Mononuclear cell (primary cell): ENCODE results near the gene CACNA1C. TPM values are rescaled to one million over a fixed set of nuclear protein-coding genes. Genes with fewer than 3 reads are reported as not detected.

Experiments used
- H3K27me3 ChIP-seq: 2 replicates; pipeline ENCODE4 v1.6.0; 2011; ENCODE audit warnings: low read length, control low read depth; ENCODE audit not compliant: insufficient read depth
- H3K4me1 ChIP-seq: 2 replicates; pipeline ENCODE4 v1.5.1; 2011; ENCODE audit warnings: mild to moderate bottlenecking, low read length, control low read depth; ENCODE audit not compliant: insufficient read depth
- H3K4me3 ChIP-seq: 2 replicates; pipeline ENCODE4 v1.5.1; 2011; ENCODE audit warnings: mild to moderate bottlenecking, low read length, moderate library complexity
- H3K9me3 ChIP-seq: 2 replicates; pipeline ENCODE4 v1.5.1; 2011; ENCODE audit warnings: low read depth, mild to moderate bottlenecking, control low read depth, low read length
- total RNA-seq: library from RNA; depleted of rRNA; stranded (reverse); fragments of >200 nt; gene quantifications from one replicate; pipeline ENCODE4 v1.2.3, GENCODE V29; 2012

CACNA1C gene
- total RNA-seq, 1 donor, result 0.10 TPM

DNA sequence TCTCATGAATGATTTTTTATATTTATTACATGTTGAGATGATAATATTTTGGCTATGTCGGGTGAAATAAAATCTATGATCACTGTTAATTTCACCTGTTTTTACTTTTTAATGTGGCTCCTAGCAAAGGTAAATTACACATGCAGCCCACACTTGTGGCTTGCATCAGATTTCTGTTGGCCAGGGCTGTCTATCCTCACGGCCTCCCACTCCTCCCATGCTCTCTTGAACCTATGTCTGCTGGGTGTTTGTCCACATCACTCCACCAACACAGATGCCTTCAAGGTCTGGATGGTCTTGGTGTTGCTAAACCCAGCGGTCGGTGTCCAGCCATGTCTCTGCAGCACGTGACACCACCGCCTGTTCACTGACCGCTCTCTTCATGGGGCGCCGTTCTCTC lies 402.6 kb downstream of the CACNA1C start:
- no peak overlapping the region for H3K4me3 ChIP-seq
- peaks cover 4% of the 10 kb centered on the region for H3K4me1 ChIP-seq
- H3K27me3 ChIP-seq, result no peaks in the 10 kb centered on the region
- H3K9me3 ChIP-seq, result no peaks in the 10 kb centered on the region

DNA sequence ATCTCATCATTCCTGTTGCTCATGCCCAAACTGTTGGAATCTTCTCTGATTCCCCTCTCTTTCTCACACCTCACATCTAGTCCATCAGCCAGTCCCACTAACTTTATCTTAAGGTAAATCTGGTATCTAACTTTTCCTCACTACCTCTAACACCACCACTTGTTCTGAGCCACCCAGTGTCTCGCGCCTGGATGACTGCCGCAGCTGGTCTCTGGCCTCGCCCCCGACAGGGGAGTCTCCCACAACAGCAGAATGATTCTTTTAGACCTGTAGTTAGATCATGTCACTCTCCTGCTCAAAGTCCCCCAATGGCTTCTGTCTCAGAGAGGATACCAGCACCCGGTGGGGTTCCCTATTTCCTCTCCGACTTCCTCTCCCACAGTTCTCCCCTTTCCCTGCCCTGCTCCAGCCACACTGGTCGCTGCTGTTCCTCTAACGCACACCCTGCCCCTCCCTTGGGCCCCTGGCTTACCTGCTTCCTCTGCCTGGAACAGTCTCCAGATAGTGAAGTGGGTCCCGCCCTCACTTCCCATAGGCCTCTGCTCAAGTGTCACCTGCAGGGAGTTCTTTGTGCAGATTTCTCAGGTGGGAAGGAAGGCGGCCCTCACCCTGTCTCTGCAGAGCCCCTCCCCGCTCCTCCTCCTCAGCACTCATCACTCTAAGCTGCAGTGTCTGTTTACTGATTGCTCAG lies 403.5 kb downstream of the CACNA1C start:
- peaks cover 4% of the 10 kb centered on the region for H3K4me1 ChIP-seq
- H3K9me3 ChIP-seq, result no peaks in the 10 kb centered on the region
- no peak overlapping the region for H3K4me3 ChIP-seq
- no peaks in the 10 kb centered on the region for H3K27me3 ChIP-seq

DNA sequence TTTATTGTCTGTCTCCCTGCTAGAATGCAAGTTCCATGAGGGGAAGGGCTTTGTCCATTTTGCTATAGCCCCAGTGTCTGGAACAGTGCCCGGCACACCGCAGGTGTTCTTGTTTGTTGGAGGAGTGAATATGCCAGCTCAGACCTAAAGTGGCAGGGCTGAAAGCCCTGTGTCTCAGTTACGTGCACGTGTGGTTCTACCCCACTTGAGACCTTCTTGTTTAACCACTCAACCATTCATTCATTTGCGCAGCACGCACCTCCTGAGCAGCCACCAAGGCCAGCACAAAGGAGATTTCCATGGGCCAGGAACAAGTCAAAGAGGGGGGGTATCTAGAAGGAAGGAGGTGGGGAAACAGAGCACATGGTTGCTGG lies 404.0 kb downstream of the CACNA1C start:
- H3K4me1 ChIP-seq, result peaks cover 4% of the 10 kb centered on the region
- no peaks in the 10 kb centered on the region for H3K27me3 ChIP-seq
- H3K9me3 ChIP-seq, result no peaks in the 10 kb centered on the region
- H3K4me3 ChIP-seq, result no peak overlapping the region

DNA sequence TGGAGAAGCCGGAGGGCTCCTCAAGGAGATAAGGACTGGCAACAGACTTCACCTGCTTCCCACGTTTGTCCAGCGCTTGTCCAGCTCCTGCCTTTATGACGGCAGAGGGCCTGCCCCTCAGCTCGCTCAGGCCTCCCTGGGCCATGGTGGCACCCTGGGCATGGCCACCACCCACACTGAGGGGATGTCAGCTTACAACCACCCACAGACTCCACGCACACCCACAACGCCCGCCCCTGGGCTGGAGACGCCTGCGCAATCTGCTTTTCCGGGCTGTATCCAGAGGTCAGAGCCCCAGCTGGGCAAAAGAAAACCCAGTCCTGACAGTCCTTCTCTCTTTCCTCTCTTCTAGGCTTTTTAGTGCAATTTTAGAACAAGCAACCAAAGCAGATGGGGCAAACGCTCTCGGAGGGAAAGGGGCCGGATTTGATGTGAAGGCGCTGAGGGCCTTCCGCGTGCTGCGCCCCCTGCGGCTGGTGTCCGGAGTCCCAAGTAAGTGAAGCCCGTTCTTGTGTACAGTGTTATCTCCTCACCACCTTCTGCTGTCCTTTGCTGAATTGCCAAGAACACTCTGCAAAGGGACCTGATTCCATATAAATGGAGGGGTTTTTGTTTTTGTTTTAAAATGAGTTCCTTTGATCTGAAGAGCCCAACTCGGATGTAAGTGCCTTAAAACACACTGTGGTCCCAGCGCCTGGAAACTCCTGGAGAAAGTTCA lies 404.6 kb downstream of the CACNA1C start:
- no peaks in the 10 kb centered on the region for H3K9me3 ChIP-seq
- H3K4me3 ChIP-seq, result no peak overlapping the region
- H3K27me3 ChIP-seq, result no peaks in the 10 kb centered on the region
- H3K4me1 ChIP-seq, result peaks cover 4% of the 10 kb centered on the region

DNA sequence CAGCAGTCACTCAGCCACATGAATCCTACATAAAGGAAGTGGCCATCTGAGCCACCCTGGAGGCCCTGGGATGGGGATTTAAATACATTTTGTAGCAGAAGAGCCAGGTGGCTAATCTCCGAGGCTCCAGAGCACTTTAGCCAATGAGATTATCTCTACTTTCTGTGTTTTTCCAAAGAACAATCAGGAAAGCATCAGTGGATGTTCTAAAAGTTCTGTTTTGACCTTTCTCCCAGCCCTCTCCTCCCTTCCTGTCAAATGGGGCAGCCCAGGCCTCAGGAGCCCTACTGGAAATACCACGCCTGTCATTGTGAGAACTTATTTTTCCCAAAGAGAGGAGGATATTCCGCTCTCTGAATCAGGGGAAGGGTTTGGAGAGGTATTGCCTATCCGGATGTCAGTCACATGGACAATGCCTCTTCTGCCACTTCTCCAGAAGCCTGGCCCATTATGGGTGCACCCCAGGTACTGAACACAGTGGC lies 405.2 kb downstream of the CACNA1C start:
- Histone ChIP-seq H3K4me3 (no peak overlapping the region), H3K27me3 (no peaks in the 10 kb centered on the region), H3K4me1 (peaks cover 4% of the 10 kb centered on the region), H3K9me3 (no peaks in the 10 kb centered on the region)

DNA sequence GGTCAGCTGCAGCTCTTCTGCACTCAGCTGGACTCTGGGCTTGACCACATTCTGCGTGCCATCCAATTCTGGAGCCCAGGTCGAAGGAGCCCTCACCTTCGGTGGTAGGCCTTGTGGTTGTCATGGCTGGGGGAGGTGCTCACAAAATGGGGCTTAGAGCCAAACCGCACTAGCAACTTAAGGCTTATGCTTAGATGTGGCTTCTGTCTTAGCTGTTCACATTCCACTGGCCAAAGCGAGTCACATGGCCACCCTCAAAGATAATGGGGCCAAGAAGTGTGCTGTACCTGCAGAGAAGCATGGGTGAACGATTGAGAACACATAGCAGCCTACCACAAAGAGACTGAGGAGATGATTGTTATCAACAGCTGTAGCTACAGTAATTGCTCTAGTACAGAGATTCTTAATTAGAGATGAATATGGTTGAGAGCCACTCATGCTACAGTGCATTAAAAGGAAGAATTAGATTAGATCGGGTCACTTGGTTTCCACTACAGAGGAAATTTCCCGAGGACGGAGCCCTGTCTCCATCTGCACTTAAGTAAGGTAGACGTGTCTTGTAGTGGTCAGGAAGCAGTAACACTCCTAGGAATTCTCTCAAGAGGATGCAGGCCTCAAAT lies 407.4 kb downstream of the CACNA1C start:
- no peaks in the 10 kb centered on the region for H3K4me1 ChIP-seq
- no peak overlapping the region for H3K4me3 ChIP-seq
- no peaks in the 10 kb centered on the region for H3K9me3 ChIP-seq
- H3K27me3 ChIP-seq, result no peaks in the 10 kb centered on the region

DNA sequence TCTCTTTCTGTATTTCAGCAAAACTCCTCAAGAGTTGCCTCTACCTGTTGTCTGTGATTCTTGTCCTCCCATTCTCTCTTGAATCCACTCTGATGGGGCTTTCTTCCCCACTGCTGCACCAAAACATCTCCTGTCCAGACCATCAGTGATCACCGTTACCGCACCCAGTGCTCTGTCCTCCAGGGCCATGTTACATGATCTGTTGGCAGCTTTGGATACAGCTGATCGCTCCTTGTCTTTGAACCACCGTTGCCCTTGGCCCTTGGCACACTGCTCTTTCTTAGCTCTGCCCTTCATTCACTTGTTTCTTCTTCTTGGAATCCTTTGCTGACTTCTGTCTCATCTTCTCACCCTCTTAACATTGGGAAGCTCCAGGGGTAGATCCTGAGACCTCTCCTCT lies 408.3 kb downstream of the CACNA1C start:
- H3K27me3 ChIP-seq, result no peaks in the 10 kb centered on the region
- no peak overlapping the region for H3K4me3 ChIP-seq
- H3K4me1 ChIP-seq, result no peaks in the 10 kb centered on the region

DNA sequence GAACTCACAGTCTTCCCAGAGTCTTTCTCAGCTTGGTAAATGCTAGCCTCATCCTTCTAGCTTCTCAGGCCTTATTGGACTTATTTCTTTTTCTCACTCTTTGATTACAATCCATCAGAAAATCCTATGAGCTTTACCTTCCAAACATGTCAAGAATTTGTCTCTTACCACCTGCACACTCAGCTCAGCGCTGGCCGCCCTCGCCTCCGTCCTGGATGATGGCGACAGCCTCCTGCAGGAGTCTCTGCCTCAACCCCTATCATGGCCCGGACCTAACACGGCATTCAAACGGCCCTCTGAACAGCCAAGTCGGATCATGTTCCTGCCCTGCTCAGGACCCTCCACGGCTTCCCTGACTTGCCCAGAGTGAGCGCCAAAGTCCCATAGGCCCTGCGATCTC lies 408.9 kb downstream of the CACNA1C start:
- H3K9me3 ChIP-seq, result no peaks in the 10 kb centered on the region

More for the DNA sequence above, 408.3 kb downstream of the CACNA1C start:
- no peaks in the 10 kb centered on the region for H3K9me3 ChIP-seq

DNA sequence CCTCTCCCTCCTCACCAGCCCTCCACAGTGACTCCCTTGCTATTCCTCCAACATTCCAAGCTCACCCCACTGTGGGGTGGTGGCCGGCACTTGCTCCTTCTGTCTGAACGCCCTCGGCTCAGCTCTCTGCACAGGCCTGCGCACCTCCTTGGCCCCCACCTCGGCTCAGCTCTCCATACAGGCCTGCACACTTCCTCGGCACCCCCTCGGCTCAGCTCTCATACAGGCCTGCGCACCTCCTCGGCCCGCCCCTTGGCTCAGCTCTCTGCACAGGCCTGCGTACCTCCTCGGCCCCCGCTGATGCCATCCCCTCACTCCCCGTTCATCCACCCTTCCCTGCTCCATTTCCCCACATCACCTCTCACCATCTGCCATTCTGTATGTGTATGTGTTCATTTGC lies 409.3 kb downstream of the CACNA1C start:
- Histone ChIP-seq H3K9me3 (no peaks in the 10 kb centered on the region), H3K27me3 (no peaks in the 10 kb centered on the region), H3K4me3 (no peak overlapping the region), H3K4me1 (no peaks in the 10 kb centered on the region)

More for the DNA sequence above, 408.9 kb downstream of the CACNA1C start:
- H3K4me3 ChIP-seq, result no peak overlapping the region
- H3K27me3 ChIP-seq, result no peaks in the 10 kb centered on the region
- H3K4me1 ChIP-seq, result no peaks in the 10 kb centered on the region

DNA sequence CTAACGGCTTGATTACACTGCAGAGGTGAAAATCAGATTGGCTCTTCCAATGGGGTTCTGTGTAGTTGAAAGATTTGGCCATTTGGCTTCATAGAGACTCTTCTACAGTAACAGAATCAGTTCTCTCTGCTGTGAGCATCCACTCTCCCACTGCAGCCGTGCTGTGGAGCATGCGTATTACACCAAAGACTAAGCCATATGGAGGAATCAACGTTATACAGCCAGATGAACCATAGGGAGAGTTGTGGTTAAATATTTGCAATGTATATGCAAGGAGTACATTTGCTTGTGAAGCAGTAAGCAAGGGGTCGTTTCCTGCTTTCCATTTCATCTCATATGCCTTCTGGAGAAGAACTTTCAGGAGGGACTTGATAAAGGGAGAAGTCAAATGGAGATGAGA lies 410.9 kb downstream of the CACNA1C start:
- H3K9me3 ChIP-seq, result no peaks in the 10 kb centered on the region
- H3K4me1 ChIP-seq, result no peaks in the 10 kb centered on the region
- H3K27me3 ChIP-seq, result no peaks in the 10 kb centered on the region
- no peak overlapping the region for H3K4me3 ChIP-seq

DNA sequence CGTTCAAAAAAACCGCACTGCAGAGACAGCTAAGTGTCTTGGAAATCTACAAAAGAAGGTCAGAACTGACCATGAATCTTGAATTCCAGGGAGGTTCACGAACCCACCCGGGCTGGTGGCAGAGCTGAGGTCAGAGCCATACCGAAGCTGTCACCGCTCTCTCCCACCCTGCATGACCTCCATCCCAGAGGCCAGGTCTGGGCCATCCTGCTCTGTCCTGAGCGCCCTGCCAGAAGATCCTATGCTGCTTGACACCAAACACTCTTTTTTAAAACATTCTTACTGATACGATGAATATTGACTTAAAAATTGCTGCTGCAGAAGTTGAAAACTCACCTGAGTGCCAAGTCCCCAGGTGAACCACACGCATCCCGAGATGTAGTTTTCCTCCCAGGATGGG lies 412.9 kb downstream of the CACNA1C start:
- no peak overlapping the region for H3K4me3 ChIP-seq
- H3K4me1 ChIP-seq, result no peaks in the 10 kb centered on the region
- no peaks in the 10 kb centered on the region for H3K27me3 ChIP-seq
- no peaks in the 10 kb centered on the region for H3K9me3 ChIP-seq

DNA sequence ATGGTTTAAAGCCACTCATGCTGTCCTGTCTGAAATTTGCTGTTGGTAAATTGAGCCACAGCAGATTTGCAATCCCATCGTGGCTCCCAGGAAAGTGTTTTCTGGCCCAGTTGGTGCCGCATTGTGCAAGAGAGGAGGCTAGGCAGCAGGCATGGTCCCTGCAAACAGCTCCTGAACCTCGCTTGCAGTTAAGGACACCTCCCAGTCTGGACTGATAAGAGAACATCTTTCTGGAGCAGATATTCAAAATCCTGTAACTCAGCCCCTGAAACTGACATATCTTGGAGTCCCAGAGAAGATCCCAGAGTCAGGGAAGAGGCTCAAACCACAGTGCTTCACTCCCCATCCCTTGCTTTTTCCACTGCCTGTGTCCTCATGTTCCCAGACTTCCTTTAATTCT lies 413.4 kb downstream of the CACNA1C start:
- no peaks in the 10 kb centered on the region for H3K4me1 ChIP-seq
- no peaks in the 10 kb centered on the region for H3K27me3 ChIP-seq
- no peak overlapping the region for H3K4me3 ChIP-seq
- H3K9me3 ChIP-seq, result no peaks in the 10 kb centered on the region

DNA sequence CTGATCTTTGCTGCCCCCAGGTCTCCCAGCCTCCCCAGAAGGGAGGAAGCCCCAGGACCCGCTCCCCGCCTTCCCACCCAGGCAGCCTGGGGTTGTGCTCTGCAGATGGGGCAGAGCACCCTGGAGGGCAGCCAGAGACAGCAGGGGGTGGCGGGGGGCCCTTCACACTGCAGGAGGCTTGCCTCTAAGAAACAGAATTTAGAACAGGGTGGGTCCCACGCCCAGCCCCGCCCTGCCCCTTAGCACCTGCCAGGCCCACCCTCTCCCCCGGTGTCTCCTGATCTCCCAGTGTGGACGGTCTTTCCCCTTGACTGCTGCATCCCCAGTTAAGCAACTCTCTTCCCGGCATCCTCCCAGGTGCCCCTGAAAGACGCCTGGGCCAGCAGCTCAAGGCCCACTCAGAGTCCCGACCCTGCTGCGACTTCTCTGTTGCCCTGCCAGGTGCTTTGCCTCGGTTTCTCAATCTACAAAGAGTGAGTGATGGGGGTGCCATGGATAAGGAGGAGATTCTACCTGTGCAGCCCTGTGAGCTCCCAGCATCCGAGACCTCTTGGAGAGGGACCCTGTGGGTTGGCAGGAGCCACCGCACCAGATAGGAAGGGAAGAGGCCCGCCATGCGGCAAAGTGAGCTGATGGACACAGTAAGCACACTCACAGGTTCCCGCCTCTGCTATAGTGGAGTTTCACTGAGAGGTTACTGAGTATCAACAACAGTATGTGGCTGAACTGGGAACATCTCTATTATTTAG lies 414.8 kb downstream of the CACNA1C start:
- H3K9me3 ChIP-seq, result no peaks in the 10 kb centered on the region
- no peaks in the 10 kb centered on the region for H3K4me1 ChIP-seq
- H3K4me3 ChIP-seq, result no peak overlapping the region
- no peaks in the 10 kb centered on the region for H3K27me3 ChIP-seq

DNA sequence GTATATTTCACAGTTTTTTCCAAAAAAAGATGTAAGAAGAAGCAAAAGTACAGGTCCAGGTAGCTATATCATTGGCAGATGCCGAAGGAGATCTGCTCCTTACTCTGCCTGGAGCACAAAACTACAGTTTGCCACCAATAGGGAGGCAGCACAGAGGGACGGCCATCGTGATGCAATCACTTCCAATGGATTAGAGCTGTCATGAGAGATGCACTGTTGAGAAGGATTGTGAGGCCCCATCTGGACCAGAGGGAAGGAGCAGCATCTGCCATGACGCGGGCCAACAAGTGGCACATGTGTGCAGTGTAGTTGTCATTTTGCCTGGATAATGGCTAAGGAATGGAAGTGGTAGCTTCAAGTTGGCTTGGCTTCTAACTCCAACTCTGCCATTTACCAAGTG lies 423.2 kb downstream of the CACNA1C start:
- Histone ChIP-seq H3K4me1 (no peaks in the 10 kb centered on the region), H3K4me3 (no peak overlapping the region), H3K9me3 (no peaks in the 10 kb centered on the region), H3K27me3 (no peaks in the 10 kb centered on the region)
